Measurements from ENCODE around the gene GNA15.
A peak's percentile ranks its signal among the peaks of the same experiment; 100 is the strongest.
"Not testable (repeated sequence)": the region's sequence is repeated elsewhere in the genome, so short reads cannot be mapped to it uniquely, and the experiment has no call there.

GNA15 gene

DNA sequence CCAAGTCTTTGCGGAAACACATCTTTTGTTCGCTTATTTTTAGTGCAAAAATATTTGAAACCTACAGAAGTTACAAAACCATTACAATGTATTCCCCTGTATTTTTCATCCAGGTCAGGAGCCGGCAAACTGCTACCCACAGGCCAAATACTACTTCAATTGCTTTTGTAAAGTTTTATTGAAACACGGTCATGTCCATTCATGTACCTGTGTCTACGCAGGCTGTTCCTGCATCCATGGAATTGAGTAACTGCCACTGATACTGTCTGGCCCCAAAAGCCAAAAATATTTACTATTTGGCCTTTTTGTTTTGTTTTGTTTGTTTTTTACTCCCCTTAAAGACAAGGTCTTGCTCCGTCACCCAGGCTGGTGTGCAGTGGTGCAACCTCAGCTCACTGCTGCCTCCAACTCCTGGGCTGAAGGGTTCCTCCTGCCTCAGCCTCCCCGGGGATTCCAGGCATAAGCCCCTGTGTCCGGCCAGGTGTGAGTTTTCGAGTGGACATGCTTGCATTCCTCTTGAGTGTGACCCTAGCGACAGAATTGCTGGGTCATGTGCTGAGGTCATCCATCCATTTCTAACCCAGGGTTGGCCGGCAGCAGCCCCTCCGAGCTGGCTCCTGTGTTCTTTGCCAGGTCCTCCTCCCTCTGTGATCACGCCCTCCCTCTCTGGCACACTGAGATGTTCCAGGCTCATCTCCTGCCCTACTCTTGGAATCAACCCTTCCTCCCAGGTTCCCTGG is 31.9 kb downstream of the GNA15 start:
- Histone ChIP-seq H3K4me1 (no peaks in the 10 kb centered on the region), H3K27me3 (peaks cover 0 to 21% of the 10 kb centered on the region in 2 donors), H3K36me3 (no peaks in the 10 kb centered on the region), H3K27ac (no peak overlapping the region), H3K4me3 (no peak overlapping the region), H3K9me3 (no peaks in the 10 kb centered on the region)
- DNase-seq = no peak
- TF ChIP-seq, protein P1, sequence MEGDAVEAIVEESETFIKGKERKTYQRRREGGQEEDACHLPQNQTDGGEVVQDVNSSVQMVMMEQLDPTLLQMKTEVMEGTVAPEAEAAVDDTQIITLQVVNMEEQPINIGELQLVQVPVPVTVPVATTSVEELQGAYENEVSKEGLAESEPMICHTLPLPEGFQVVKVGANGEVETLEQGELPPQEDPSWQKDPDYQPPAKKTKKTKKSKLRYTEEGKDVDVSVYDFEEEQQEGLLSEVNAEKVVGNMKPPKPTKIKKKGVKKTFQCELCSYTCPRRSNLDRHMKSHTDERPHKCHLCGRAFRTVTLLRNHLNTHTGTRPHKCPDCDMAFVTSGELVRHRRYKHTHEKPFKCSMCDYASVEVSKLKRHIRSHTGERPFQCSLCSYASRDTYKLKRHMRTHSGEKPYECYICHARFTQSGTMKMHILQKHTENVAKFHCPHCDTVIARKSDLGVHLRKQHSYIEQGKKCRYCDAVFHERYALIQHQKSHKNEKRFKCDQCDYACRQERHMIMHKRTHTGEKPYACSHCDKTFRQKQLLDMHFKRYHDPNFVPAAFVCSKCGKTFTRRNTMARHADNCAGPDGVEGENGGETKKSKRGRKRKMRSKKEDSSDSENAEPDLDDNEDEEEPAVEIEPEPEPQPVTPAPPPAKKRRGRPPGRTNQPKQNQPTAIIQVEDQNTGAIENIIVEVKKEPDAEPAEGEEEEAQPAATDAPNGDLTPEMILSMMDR (IDR thresholded peaks at IDR 0.05) = no peak
- intact Hi-C loops (cut with DNase I; ENCODE audit: low total_unique reads) = no loop called here

GRCh38 chr19:3171894-3172672 is 36.2 kb downstream of the GNA15 start:
- Histone ChIP-seq H3K4me3 (no peak overlapping the region), H3K27me3 (peaks cover 0 to 24% of the 10 kb centered on the region in 2 donors), H3K36me3 (no peaks in the 10 kb centered on the region), H3K9me3 (no peaks in the 10 kb centered on the region), H3K4me1 (no peaks in the 10 kb centered on the region), H3K27ac (no peak overlapping the region)
- intact Hi-C loops (cut with DNase I; ENCODE audit: low total_unique reads) = no loop called here
- DNase-seq = peak in 1 of 2 donors; percentile 61
- TF ChIP-seq, protein P1 (IDR thresholded peaks at IDR 0.05) = no peak

DNA sequence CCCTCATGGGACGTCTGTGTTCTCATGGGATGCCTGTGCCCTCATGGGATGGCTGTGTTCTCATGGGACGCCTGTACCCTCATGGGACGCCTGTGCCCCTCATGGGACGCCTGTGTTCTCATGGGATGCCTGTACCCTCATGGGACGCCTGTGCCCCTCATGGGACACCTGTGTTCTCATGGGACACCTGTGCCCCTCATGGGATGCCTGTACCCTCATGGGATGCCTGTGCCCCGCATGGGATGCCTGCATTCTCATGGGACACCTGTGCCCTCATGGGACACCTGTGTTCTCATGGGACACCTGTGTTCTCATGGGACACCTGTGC is 36.8 kb downstream of the GNA15 start:
- DNase-seq; intact Hi-C loops (cut with DNase I; ENCODE audit: low total_unique reads); H3K36me3 ChIP-seq; H3K9me3 ChIP-seq; H3K27ac ChIP-seq; H3K4me3 ChIP-seq; H3K4me1 ChIP-seq: not testable (repeated sequence)
- peaks cover 0 to 24% of the 10 kb centered on the region in 2 donors for H3K27me3 ChIP-seq

- H3K36me3 ChIP-seq = no peaks in the 10 kb centered on the region
- H3K4me1 ChIP-seq = no peaks in the 10 kb centered on the region
- no peak overlapping the region for H3K4me3 ChIP-seq
- no peak for DNase-seq
- TF ChIP-seq, protein P1 (IDR thresholded peaks at IDR 0.05) = no peak
- H3K27me3 ChIP-seq = peaks cover 0 to 23% of the 10 kb centered on the region in 2 donors
- no peaks in the 10 kb centered on the region for H3K9me3 ChIP-seq
- H3K27ac ChIP-seq = no peak overlapping the region
- intact Hi-C loops (cut with DNase I; ENCODE audit: low total_unique reads) = no loop called here
These were observed 40.2 kb downstream of the GNA15 start for GRCh38 chr19:3175781-3176714.

- TF ChIP-seq, protein P1 (IDR thresholded peaks at IDR 0.05) = no peak
- DNase-seq = no peak
- H3K9me3 ChIP-seq = no peaks in the 10 kb centered on the region
- no peak overlapping the region for H3K4me3 ChIP-seq
- no peaks in the 10 kb centered on the region for H3K36me3 ChIP-seq
- no peak overlapping the region for H3K27ac ChIP-seq
- intact Hi-C loops (cut with DNase I; ENCODE audit: low total_unique reads) = no loop called here
- H3K4me1 ChIP-seq = no peaks in the 10 kb centered on the region
- peaks cover 0 to 15% of the 10 kb centered on the region in 2 donors for H3K27me3 ChIP-seq
These were observed 41.1 kb downstream of the GNA15 start for GRCh38 chr19:3176715-3177501.

All from tibial artery (tissue), 4 donors.